HS-5 (cell line): ENCODE results near the gene NOL7.

ENCODE experiments used
- DNase-seq: peaks from one replicate; pipeline ENCODE4 v3.0.0-alpha.2; 2012; ENCODE audit warnings: low read depth

NOL7 gene

DNA sequence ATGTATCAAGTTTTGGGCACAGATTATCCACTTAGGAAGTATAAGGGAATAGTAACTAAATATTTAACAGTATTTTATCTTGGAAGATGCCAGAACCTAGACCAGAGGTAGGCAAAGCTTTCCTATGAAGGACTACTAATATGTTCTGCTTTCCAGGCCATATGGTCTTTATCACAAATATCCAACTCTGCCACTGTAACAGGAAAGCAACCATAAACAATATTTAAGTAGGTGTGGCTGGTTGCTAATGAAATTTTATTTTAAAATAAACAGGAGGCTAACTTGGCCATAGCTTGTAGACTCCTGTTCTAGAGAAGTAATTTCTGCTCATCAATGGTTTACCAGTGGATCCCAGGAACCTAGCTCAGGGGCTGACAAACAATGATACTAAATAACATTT, 39.4 kb downstream of the NOL7 start:
- no peak for DNase-seq

DNA sequence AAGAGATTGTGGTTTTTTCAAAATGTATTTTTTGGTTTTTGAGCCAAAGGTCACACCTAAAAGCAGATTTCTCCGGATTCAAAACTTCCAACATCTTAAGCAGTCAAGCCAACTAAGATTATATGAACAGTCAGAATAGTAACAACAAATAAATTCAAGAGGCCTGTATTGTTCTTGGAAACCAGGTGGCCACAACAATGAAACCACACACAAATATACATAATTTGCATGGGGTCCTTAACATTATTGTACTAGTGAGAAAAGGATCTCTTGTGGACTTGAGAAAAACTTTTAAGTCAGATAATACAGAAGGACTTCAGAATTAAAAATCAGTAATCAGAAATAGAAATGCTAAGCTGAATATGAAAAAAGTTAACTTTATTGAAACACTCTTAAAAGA, 40.6 kb downstream of the NOL7 start:
- no peak for DNase-seq

DNA sequence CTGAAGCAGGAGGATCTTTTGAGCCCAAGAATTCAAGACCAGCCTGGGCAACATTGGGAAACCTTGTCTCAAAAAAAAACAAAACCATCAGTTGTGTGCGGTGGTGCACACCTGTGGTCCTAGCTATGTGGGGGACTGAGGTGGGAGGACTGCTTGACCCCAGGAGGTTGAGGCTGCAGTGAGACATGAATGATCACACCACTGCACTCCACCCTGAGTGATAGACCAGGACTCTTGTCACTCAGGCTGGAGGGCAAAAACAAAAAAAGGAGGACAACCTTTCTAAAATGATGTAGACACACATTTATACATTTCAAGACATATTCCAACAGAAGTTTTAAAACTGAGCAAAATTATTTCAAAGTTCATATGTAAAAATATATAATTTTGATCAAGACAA, 45.1 kb downstream of the NOL7 start:
- DNase-seq = no peak

DNA sequence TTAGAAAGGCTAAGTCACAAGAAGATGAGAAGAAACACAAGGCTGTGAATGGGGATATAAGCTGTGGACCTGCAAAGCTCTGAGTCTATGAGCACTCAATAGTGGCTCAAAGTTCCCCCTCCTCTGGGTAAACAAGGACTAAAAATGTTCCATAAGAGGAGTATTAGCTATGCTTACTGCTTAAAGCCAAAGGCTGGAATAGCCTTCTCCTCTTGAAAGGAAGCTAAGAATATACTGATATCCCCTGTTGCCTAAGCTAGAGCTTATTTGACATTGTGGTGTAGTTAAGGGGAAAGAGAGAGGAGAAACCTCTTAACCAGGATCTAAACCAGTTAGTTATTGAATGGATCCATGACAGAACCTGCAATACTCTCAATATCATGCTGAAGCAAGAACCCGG, 45.8 kb downstream of the NOL7 start:
- no peak for DNase-seq

DNA sequence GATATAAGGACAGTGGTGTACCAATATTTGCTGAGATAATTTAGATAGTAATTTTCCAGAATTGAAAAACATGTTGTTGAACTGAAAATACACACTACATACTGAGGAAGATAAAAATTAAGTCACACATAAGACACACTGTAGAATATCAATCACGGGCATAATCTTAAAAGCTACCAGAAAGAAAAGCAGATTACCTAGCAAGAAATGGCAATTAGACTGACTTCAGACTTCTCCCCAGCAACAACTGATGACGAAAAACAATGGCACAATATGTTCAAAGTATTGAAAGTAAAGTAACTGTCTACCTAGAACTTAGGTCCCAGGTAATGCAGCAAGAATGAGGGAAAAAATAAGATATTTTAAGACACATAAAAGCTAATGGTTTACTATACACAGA, 46.5 kb downstream of the NOL7 start:
- no peak for DNase-seq

DNA sequence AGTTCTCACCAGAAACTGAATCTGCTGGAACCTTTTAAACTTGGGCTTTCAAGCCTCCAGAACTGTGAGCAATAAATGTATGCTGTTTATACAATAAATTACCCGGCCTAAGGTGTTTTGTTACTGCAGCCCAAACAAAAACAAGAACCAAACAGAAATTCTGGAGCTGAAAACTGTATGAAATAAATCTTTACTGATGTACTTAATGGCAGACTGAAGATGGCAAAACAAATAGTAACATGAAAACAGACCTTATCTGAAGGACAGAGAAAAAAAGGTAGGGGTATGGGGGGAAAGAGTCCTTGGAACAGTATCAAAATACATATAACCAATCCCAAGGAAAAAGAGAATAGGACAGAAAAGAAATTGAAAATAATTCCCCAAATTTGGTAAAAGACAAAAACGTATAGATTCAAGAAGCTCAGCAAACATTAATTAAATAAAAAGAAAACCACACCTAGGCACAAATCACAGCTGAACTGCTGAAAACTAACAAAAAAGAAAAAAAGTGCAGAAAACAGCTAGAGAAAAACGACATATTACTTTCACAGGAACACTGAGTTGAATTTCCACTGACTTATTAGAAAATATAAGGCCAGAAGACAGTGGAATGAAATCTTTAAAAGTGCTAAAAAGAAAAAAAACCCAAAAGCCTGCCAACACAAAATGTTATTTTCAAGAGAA, 47.7 kb downstream of the NOL7 start:
- DNase-seq = no peak

DNA sequence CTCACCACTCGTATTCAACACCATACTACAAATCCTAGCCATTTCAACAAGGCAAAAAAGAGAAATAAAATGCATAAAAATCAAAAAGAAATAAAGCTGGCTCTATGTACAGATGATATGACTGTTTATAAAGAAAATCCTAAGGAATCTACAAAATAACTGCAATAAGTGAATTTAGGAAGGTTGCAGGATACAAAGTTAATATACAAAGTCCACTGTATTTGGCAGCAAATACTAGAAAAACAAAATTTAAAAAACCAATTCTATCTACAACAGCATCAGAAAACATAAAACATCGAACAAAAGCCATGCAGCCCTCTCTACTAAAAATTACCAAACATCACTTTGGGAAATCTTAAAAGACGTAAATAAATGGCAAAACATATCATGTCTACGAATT, 48.9 kb downstream of the NOL7 start:
- no peak for DNase-seq

DNA sequence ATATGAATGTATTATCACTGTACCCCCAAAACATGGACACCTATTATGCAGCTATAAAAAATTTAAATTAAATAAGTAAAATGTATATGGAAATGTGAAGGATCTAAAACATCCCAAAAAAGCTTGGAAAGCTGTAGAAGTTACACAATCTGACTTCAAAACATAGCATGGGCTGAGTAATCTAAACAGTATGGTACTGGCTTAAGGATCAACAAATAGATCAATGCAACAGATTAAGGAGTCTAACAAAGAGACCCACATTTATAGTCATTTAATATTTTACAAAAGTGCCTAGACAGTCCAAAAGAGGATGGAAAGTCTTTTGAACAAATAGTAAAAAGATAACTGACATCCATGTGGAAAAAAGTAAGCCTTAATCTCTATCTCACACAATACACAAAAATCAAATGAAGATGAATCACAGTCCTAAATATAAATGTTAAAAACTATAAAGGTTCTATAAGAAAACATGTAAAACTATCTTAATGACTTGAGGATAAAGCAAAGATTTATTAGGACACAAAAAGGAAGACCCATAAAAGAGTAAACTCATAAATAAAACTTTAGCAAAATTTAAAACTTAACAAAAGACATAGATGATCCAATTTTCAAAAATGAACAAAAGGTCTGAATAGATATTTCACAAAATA, 49.7 kb downstream of the NOL7 start:
- DNase-seq = no peak

DNA sequence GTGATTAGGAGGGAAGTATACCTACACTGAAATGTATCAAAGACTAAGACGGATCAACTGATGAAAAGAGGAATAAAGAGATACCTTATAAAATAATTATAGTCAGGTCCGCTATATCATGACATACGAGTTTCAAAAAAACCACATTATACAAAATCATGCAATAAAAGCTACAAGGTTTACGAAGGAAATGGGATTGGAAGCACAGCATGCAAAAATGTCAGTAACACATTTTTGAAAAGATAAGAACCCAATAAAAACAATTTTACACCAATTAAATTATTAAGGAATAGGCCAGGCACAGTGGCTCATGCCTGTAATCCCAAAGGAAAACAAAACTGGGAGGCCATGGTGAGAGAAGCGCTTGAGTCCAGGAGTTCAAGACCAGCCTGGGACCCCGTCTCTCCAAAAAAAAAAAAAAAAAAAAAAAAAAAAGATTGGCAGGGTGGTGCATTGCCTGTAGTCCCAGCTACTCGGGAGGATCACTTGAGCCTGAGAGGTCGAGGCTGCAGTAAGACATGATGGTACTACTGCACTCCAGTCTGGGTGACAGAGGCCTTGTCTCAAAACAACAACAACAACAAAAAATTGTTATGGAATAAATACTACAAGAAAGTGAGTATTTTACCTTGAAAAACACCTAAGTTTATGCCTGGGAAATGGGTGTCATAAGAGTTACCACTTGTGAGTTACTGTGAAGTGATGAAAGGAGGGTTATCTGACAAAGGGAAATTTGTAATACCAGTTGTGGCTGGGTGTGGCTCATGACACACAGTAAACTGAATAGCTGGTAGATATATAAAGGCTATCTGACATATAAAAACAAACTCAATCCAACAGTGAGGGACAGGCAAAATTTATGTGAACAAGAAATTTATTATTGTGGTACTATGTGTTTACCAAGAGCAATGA, 51.3 kb downstream of the NOL7 start:
- no peak for DNase-seq

DNA sequence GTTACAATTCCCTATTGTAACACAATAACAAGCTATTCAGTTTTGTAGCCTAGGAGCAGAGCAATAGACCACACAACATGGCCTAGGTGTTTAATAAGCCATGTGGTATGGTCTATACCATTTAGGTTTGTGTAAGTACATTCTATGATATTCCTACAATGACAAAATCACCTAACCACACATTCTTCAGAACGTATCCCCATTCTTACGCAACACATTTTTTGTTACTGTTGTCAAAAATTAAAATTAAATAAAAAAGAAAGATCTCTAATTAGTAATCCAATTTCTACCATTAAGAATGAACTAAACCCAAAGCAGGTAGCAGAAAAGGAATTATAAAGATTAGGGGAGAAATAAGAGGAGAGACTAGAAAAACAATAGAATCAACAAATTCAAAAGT, 52.5 kb downstream of the NOL7 start:
- no peak for DNase-seq

DNA sequence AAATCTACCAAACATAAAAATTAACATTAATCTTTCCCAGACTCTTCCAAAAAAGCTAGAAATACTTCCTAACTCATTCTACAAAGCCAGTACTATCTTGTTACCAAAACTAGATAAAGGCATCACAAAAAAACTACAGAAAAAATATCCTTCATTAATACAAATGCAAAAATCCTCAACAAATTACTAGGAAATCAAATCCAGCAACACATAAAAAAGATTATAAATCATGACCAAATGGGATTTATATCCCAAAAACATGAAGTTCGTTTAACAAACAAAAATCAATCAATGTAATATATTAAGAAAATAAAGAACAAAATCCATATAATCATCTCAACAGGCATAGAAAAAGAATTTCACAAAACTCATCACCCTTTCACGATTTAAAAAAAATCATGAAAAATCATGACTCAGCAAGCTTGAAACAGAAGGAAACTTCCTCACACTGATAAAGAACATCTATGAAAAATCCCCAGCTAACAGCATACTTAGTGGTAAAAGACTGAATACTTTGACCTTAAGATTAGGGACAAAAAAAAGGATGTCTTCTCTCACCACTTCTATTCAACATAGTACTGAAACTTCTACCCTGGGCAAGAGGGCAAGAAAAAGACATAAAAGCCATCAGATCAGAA, 53.3 kb downstream of the NOL7 start:
- no peak for DNase-seq

DNA sequence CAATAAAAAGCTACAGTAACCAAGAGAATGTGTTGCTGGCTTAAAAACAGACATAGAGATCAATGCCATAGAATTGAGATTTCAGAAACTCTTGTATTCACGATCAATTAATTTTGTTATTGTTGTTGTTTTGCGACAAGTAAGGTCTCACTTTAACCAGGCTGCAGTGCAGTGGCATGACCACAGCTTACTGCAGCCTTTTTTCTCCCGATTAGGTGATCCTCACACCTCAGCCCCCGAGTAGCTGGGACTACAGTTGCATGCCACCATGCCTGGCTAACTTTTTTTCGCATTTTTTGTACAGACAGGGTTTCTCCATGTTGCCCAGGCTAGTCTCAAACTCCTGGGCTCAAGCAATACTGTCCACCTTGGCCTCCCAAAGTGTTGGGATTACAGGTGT, 54.3 kb downstream of the NOL7 start:
- DNase-seq = no peak
